Ectodermal cell (in vitro differentiated cells): ENCODE results near the gene NOSTRIN. TPM values are rescaled to one million over a fixed set of nuclear protein-coding genes. Genes with fewer than 3 reads are reported as not detected.
"Not testable (repeated sequence)": the region's sequence is repeated elsewhere in the genome, so short reads cannot be mapped to it uniquely, and the experiment has no call there.

ENCODE experiments used
- H3K27ac ChIP-seq: 2 replicates; pipeline ENCODE4 v1.7.0; 2013; ENCODE audit warnings: mild to moderate bottlenecking, low read depth, low read length; ENCODE audit not compliant: insufficient read depth, poor library complexity, severe bottlenecking
- H3K27me3 ChIP-seq: 2 replicates; pipeline ENCODE4 v1.7.0; 2013; ENCODE audit warnings: mild to moderate bottlenecking, low read length; ENCODE audit not compliant: insufficient read depth, control insufficient read depth, poor library complexity, severe bottlenecking
- H3K36me3 ChIP-seq: one replicate; pipeline ENCODE4 v1.7.0; 2013; ENCODE audit warnings: low read length; ENCODE audit not compliant: control insufficient read depth, insufficient read depth
- H3K4me1 ChIP-seq: one replicate; pipeline ENCODE4 v1.7.0; 2013; ENCODE audit warnings: low read length; ENCODE audit not compliant: control insufficient read depth, insufficient read depth
- H3K4me3 ChIP-seq: 2 replicates; pipeline ENCODE4 v1.7.0; 2013; ENCODE audit warnings: low read depth, low read length, control low read depth; ENCODE audit not compliant: insufficient read depth
- H3K9me3 ChIP-seq: 2 replicates; pipeline ENCODE4 v1.7.0; 2013; ENCODE audit warnings: mild to moderate bottlenecking, low read length, moderate library complexity; ENCODE audit not compliant: control insufficient read depth
- WGBS, 2 experiments: methylation state at CpG; one replicate each; pipeline ENCODE4 v1.1.7; 2013; ENCODE audit warnings: missing lambda C conversion rate in 2 of 2; 5-methylcytosine and 5-hydroxymethylcytosine counted together
- polyA plus RNA-seq, 4 experiments: library from polyadenylated mRNA; stranded (reverse); fragments of 50-300 nt; gene quantifications; one replicate each; pipeline ENCODE4 v1.2.3, GENCODE V29; 2013

Gene NOSTRIN, protein sequence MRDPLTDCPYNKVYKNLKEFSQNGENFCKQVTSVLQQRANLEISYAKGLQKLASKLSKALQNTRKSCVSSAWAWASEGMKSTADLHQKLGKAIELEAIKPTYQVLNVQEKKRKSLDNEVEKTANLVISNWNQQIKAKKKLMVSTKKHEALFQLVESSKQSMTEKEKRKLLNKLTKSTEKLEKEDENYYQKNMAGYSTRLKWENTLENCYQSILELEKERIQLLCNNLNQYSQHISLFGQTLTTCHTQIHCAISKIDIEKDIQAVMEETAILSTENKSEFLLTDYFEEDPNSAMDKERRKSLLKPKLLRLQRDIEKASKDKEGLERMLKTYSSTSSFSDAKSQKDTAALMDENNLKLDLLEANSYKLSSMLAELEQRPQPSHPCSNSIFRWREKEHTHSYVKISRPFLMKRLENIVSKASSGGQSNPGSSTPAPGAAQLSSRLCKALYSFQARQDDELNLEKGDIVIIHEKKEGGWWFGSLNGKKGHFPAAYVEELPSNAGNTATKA
- not detected for polyA plus RNA-seq (2013, experiment 1 of 4)
- polyA plus RNA-seq (2013, experiment 2 of 4) = not detected
- polyA plus RNA-seq (2013, experiment 3 of 4) = 0.27 TPM
- polyA plus RNA-seq (2013, experiment 4 of 4) = not detected

DNA sequence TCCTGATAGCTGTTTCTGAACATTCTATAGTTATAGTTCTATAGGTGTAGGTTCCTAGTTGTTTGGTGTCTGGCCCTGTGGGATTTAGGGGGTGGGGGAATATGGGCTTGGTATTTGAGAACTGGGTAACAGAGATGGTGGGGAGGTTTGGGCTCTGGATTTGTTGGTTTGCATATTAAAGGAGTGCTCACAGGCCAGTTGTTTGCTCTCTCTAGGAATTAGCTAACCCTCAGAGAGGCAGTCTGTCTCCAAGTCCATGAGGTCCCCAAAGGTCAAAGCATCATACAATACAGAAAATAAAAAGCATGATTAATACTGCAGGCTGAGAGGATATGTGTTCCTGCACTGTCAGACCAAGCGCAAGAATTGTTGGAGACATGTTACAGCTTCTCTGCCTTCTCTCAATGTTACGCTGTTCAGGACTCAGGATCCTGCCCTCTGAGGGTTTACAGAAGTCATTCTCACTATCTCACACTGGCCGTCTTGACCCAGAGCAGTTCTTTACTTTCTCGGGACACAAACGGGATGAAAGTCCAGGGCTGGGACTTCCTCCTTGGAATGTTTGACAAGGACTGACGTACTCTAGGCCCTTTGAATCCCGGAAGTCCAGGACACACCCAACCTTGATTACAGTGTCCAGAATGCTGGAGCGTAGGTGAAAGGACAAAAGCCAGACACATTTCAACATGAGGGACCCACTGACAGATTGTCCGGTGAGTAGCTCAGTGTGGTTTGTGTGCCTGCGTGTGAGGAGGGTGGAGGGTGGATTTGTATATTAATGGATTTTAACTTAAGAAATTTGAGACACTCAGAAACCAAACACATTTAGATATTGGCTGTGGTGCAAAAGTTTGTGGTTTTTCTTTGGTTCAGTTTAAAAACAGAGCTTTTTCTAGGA, at the start of gene NOSTRIN:
TSS of gene NOSTRIN (plus strand) at position 677 of the 898 bp plus-strand sequence. CDS start at position 687, 10 bp downstream.
- WGBS, 2 experiments = 81 to 85% methylated on average over 10 of the region's 10 CpGs
- Histone ChIP-seq H3K36me3 (no peaks in the 10 kb centered on the region), H3K9me3 (no peaks in the 10 kb centered on the region), H3K4me1 (peaks cover 9% of the 10 kb centered on the region), H3K27ac (no peak within 1 kb of the TSS), H3K27me3 (no peaks in the 10 kb centered on the region), H3K4me3 (no peak within 1 kb of the TSS)

DNA sequence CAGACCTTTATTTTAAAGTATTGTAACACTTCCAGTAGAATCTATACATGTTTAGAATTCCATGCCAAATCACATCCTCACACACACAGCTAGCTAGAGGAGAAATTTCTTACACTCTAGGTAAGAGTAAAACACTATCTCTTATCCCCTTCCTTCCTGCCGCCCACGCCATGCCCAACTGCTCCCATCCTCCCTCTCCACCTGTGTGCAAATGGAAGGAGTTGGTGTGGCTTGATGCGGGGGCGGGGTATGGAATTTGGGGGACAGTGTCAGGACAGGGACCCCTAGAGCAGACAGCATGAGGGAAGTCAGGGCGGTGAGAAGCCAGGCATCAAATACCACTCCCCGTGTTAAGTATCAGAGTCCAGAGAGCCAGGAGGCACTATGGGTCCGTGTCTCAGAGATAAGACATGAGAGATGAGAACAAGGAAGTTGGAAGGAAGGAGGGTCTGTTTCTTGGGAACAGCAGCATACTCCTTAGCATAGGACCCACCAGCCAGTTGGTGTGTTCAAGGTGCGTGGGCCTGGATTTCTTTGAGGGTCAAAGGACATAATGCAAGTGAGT, 48.6 kb upstream of the NOSTRIN start:
- Histone ChIP-seq H3K27me3 (no peaks in the 10 kb centered on the region), H3K4me3 (no peak overlapping the region), H3K4me1 (no peaks in the 10 kb centered on the region), H3K27ac (no peak overlapping the region), H3K9me3 (no peaks in the 10 kb centered on the region), H3K36me3 (no peaks in the 10 kb centered on the region)
- 90 to 96% methylated on average over 6 to 8 of the region's 8 CpGs for WGBS, 2 experiments

DNA sequence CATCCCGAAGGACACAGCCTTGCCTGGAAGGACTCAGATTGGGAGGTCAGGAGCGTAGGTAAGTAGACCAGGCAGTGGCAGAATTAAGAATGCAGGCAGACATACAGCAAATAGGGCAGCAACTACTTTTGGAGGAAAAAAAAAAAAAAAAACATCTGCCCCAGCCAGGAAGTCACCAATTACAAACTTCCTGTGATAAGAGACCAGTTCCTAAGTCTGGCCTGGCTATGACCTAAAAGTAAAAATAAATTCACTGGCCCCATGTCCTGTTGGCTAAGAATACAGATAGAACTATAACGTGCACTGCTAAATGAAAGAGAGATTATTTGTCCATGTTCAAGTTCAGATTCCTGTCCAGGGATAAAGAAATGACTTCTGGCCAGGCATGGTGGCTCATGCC, 45.2 kb upstream of the NOSTRIN start:
- WGBS, 2 experiments = 95 to 98% methylated on average over 3 of the region's 3 CpGs
- H3K4me3 ChIP-seq = no peak overlapping the region
- H3K9me3 ChIP-seq = no peaks in the 10 kb centered on the region
- H3K27me3 ChIP-seq = no peaks in the 10 kb centered on the region
- no peaks in the 10 kb centered on the region for H3K36me3 ChIP-seq
- no peak overlapping the region for H3K27ac ChIP-seq
- no peaks in the 10 kb centered on the region for H3K4me1 ChIP-seq

DNA sequence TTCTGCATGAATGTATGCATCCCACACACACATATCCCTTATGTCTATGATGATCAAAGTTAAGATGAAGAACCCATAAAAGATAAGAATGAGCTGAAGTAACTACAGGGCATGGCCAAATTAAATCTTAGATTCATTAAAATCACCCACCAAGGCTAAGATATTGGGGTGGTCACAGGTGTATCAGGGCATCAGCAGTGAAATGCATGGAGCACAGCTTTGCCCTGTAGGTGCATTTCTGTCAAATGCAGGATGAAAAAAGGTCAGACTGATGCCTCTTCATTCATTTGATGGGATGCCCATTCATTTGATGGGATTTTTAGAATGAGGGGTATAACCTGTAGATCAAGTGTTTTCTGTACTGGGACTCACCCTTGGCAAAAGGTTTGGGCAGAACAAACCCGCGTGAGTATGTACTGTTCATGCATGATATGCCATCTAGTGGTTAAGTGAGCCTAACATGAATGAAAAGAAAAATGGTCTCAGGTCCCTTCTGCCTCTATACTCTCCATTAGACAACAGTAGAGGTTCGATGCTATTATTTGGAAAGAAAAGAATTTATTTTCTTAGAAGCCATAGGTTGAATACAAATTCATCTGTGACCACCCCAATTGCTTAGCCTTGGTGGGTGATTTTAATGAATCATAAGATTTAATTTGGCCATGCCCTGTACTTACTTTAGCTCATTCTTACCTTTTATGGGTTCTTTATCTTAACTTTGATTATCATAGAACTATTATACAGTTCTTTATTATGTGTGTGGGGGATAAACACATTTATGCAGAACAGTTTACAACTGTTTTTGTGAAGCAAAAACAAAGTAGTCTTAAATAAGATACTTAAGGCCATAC, 43.2 kb upstream of the NOSTRIN start:
- no peaks in the 10 kb centered on the region for H3K36me3 ChIP-seq
- H3K9me3 ChIP-seq = no peaks in the 10 kb centered on the region
- H3K4me1 ChIP-seq = no peaks in the 10 kb centered on the region
- no peak overlapping the region for H3K4me3 ChIP-seq
- H3K27me3 ChIP-seq = no peaks in the 10 kb centered on the region
- no peak overlapping the region for H3K27ac ChIP-seq
- 45 to 70% methylated on average over 2 to 3 of the region's 3 CpGs for WGBS, 2 experiments

DNA sequence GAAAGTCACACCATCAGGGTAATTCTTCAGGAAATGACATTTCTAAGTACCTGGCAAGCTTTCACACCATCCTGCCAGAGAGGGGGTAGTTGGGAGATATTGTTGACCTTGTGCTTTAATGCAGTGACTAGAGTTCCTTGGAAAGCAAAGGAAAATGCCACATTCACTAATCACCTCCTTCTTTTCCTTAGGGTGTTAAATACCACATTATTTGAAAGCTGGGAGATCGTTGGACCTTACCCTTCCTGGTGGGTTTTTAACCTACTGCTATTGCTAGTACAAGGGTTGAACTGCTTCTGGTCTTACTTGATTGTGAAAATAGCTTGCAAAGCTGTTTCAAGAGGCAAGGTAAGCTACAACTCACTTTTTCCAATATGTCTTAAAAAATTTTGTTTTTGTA, 37.0 kb upstream of the NOSTRIN start:
- Histone ChIP-seq H3K4me1 (no peaks in the 10 kb centered on the region), H3K36me3 (peaks cover 3% of the 10 kb centered on the region), H3K9me3 (no peaks in the 10 kb centered on the region), H3K4me3 (no peak overlapping the region), H3K27me3 (no peaks in the 10 kb centered on the region), H3K27ac (no peak overlapping the region)
- 80 to 100% methylated on average over 1 of the region's 1 CpG for WGBS, 2 experiments

DNA sequence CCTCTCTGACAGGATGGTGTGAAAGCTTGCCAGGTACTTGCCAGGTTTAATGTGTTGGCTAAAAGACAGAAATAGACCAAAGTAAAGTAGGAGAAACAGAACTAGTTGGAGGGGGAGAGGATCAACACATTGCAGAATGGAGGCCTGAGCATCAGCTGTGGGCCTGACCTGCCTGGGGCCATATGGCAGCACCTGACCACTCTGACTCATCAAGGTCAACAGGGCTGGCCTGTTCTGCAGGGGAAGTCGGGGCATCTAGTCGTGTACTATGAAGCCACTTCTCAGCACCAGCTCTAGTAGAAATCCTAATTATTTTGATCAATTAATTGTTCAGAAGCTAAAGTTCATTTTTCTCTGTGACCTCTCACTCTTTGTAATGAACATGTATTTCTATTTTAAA, 35.8 kb upstream of the NOSTRIN start:
- Histone ChIP-seq H3K4me1 (no peaks in the 10 kb centered on the region), H3K27ac (no peak overlapping the region), H3K9me3 (no peaks in the 10 kb centered on the region), H3K27me3 (no peaks in the 10 kb centered on the region), H3K4me3 (no peak overlapping the region), H3K36me3 (peaks cover 3% of the 10 kb centered on the region)
- WGBS, 2 experiments = 83 to 100% methylated on average over 1 to 2 of the region's 2 CpGs

DNA sequence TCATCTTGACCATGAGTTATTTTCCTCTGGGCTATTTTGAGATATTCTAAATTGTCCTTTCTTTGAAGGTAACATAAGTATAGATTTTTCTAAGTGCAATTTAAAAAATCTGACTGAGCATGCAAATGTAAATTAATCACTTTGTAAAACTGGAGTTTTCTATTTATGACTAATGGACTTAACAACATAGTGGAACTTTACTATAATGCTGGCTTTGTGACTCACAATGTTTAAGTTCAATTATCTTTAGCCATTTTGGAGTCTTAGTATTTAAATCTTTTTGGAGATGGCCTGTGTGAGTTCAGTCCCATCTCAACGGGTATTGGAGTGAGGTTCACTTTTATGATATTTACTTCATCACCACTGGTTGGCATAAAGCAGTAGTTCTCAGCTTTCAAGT, 35.2 kb upstream of the NOSTRIN start:
- H3K36me3 ChIP-seq = peaks cover 3% of the 10 kb centered on the region
- no peaks in the 10 kb centered on the region for H3K4me1 ChIP-seq
- no peaks in the 10 kb centered on the region for H3K27me3 ChIP-seq
- WGBS, 2 experiments = 100% methylated on average over 1 of the region's 1 CpG
- no peak overlapping the region for H3K4me3 ChIP-seq
- no peaks in the 10 kb centered on the region for H3K9me3 ChIP-seq
- H3K27ac ChIP-seq = no peak overlapping the region

DNA sequence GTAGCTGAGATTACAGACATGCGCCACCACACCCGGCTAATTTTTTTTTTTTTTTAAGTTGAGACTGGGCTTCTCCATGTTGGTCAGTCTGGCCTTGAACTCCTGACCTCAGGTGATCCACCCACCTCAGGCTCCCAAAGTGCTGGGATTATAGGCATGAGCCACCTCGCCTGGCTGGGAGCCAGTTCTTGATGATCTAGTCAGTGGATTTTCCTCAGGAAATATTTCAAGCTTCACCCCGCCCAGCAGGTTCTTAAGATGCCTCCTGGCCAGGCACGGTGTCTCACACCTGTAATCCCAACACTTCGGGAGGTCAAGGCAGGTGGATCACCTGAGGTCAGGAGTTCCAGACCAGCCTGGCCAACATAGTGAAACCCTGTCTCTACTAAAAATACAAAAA, 34.1 kb upstream of the NOSTRIN start:
- 90 to 91% methylated on average over 6 of the region's 6 CpGs for WGBS, 2 experiments

DNA sequence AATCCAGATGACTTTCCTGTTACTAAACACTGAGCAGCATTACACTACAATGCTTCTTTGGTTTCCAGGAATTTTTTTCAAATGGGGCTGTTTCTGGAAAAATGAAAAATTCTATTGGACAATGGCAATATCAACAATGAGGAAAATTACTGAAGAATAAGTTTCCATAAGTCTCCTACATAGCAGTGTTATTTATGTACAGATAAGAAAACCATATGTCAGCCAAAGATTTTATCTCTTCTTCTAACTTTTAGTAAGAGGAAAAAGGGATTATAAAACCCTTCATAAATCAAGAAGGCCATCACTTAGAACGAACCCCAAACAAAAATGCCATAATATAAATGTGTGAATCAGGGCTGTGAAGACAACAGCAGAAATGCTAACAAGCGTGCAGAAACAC, 31.6 kb upstream of the NOSTRIN start:
- Histone ChIP-seq H3K4me3 (no peak overlapping the region), H3K9me3 (no peaks in the 10 kb centered on the region), H3K4me1 (no peaks in the 10 kb centered on the region), H3K27me3 (no peaks in the 10 kb centered on the region), H3K36me3 (peaks cover 6% of the 10 kb centered on the region), H3K27ac (no peak overlapping the region)
- 83 to 93% methylated on average over 1 of the region's 2 CpGs for WGBS, 2 experiments

More for the DNA sequence above, 34.1 kb upstream of the NOSTRIN start:
- not testable (repeated sequence) for H3K4me3 ChIP-seq, H3K27me3 ChIP-seq, H3K4me1 ChIP-seq, H3K27ac ChIP-seq, H3K36me3 ChIP-seq, H3K9me3 ChIP-seq
